H7 (cell line): ENCODE data around the gene MRPL30. TPM values are rescaled to one million over a fixed set of nuclear protein-coding genes. Genes with fewer than 3 reads are reported as not detected.
"Not testable (repeated sequence)": the region's sequence is repeated elsewhere in the genome, so short reads cannot be mapped to it uniquely, and the experiment has no call there.

Source experiments
- DNase-seq: peaks from one replicate; pipeline ENCODE4 v3.0.0; 2012
- H3K27me3 ChIP-seq: 2 replicates; pipeline ENCODE4 v1.6.0; 2011; ENCODE audit warnings: mild to moderate bottlenecking, low read length; ENCODE audit not compliant: control insufficient read depth, insufficient read depth
- H3K36me3 ChIP-seq: replicated peaks from 2 replicates; pipeline ENCODE4 v1.5.1; 2011; ENCODE audit warnings: low read length; ENCODE audit not compliant: control insufficient read depth, insufficient read depth
- H3K4me3 ChIP-seq: 2 replicates; pipeline ENCODE4 v1.5.1; 2011; ENCODE audit warnings: low read depth, mild to moderate bottlenecking, control low read depth, low read length, moderate library complexity; ENCODE audit not compliant: insufficient read depth
- total RNA-seq: library from RNA; depleted of rRNA; stranded (reverse); fragments of >200 nt; shearing (Covaris generic); gene quantifications from 2 replicates; pipeline ENCODE4 v1.2.3, GENCODE V29; 2014

Gene MRPL30
- total RNA-seq, 1 experiment from 2014 or later = 39.3 TPM

GRCh38 chr2:99159594-99159993 is 21.4 kb upstream of the MRPL30 start:
- Histone ChIP-seq H3K27me3 (no peaks in the 10 kb centered on the region), H3K4me3 (no peak overlapping the region), H3K36me3 (peaks cover 2% of the 10 kb centered on the region; the same call in 1 of the 2 replicates)
- no peak for DNase-seq

- no peak for DNase-seq
- H3K27me3 ChIP-seq = no peaks in the 10 kb centered on the region
- H3K36me3 ChIP-seq = peaks cover 4% of the 10 kb centered on the region
- no peak overlapping the region for H3K4me3 ChIP-seq
Measured at GRCh38 chr2:99166218-99166617, 14.8 kb upstream of the MRPL30 start.

- no peak for DNase-seq
- peaks cover 4% of the 10 kb centered on the region for H3K36me3 ChIP-seq
- H3K4me3 ChIP-seq = no peak overlapping the region
- no peaks in the 10 kb centered on the region for H3K27me3 ChIP-seq
Measured at GRCh38 chr2:99169534-99169933, 11.4 kb upstream of the MRPL30 start.

- H3K36me3 ChIP-seq = peaks cover 4% of the 10 kb centered on the region
- H3K4me3 ChIP-seq = no peak overlapping the region
- no peaks in the 10 kb centered on the region for H3K27me3 ChIP-seq
- no peak for DNase-seq
Measured at GRCh38 chr2:99171377-99172140, 9.4 kb upstream of the MRPL30 start.

GRCh38 chr2:99181624-99182000 is 628 bp downstream of the MRPL30 start:
- DNase-seq = peak; percentile 17
- Histone ChIP-seq H3K36me3 (no peaks in the 10 kb centered on the region), H3K27me3 (no peaks in the 10 kb centered on the region), H3K4me3 (peak overlapping the region; percentile 88)

GRCh38 chr2:99183025-99183424 is 2.0 kb downstream of the MRPL30 start:
- H3K27me3 ChIP-seq = no peaks in the 10 kb centered on the region
- no peak overlapping the region for H3K4me3 ChIP-seq
- H3K36me3 ChIP-seq = peaks cover 1% of the 10 kb centered on the region
- peak; percentile 18 for DNase-seq

- H3K4me3 ChIP-seq = no peak overlapping the region
- DNase-seq = no peak
- no peaks in the 10 kb centered on the region for H3K27me3 ChIP-seq
- peaks cover 3% of the 10 kb centered on the region for H3K36me3 ChIP-seq
Measured at GRCh38 chr2:99184811-99185210, 3.8 kb downstream of the MRPL30 start.

- no peak for DNase-seq
- Histone ChIP-seq H3K36me3 (peaks cover 3% of the 10 kb centered on the region), H3K27me3 (no peaks in the 10 kb centered on the region), H3K4me3 (no peak overlapping the region)
Measured at GRCh38 chr2:99187011-99187410, 6.0 kb downstream of the MRPL30 start.

- H3K27me3 ChIP-seq = no peaks in the 10 kb centered on the region
- H3K36me3 ChIP-seq = peaks cover 3% of the 10 kb centered on the region
- no peak overlapping the region for H3K4me3 ChIP-seq
- no peak for DNase-seq
Measured at GRCh38 chr2:99188357-99188756, 7.4 kb downstream of the MRPL30 start.

- Histone ChIP-seq H3K36me3 (peaks cover 4% of the 10 kb centered on the region), H3K27me3 (no peaks in the 10 kb centered on the region), H3K4me3 (no peak overlapping the region)
- no peak for DNase-seq
Measured at GRCh38 chr2:99190548-99190947, 9.6 kb downstream of the MRPL30 start.

GRCh38 chr2:99192364-99192763 is 11.4 kb downstream of the MRPL30 start:
- H3K36me3 ChIP-seq = not testable (repeated sequence)

GRCh38 chr2:99198103-99198841 is 17.3 kb downstream of the MRPL30 start:
- Histone ChIP-seq H3K27me3 (no peaks in the 10 kb centered on the region), H3K36me3 (peaks cover 6% of the 10 kb centered on the region), H3K4me3 (no peak overlapping the region)
- DNase-seq = no peak

More at GRCh38 chr2:99192364-99192763, 11.4 kb downstream of the MRPL30 start:
- DNase-seq, H3K4me3 ChIP-seq, H3K27me3 ChIP-seq: not testable (repeated sequence)

- Histone ChIP-seq H3K27me3 (no peaks in the 10 kb centered on the region), H3K4me3 (no peak overlapping the region), H3K36me3 (peaks cover 5% of the 10 kb centered on the region)
- DNase-seq = no peak
Measured at GRCh38 chr2:99200076-99200800, 19.3 kb downstream of the MRPL30 start.

- Histone ChIP-seq H3K27me3 (no peaks in the 10 kb centered on the region), H3K4me3 (no peak overlapping the region), H3K36me3 (no peaks in the 10 kb centered on the region)
- no peak for DNase-seq
Measured at GRCh38 chr2:99201959-99202678, 21.1 kb downstream of the MRPL30 start.
